HepG2 (cell line): ENCODE measurements around the gene CTRB2. TPM values are rescaled to one million over a fixed set of nuclear protein-coding genes. Genes with fewer than 3 reads are reported as not detected.
A peak's percentile ranks its signal among the peaks of the same experiment; 100 is the strongest.

Experiments used
- ASH2L ChIP-seq: fragments of 300-600, 200-600 bp; sonication (generic); IDR thresholded peaks from 2 replicates; pipeline ENCODE4 v1.7.0; 2017; ENCODE audit warnings: low read depth, mild to moderate bottlenecking, moderate library complexity, mixed read lengths, low read length; ENCODE audit not compliant: insufficient read length
- ATAD3A ChIP-seq: sonication (generic); formaldehyde crosslinking; IDR thresholded peaks from 2 replicates; pipeline ENCODE4 v1.4.0; 2020; ENCODE audit warnings: missing genetic modification reagents
- ATF7-NPFF ChIP-seq: sonication (generic); formaldehyde crosslinking; IDR thresholded peaks from 2 replicates; pipeline ENCODE4 v1.8.1; 2023; ENCODE audit warnings: mild to moderate bottlenecking, low read depth, missing genetic modification reagents, moderate library complexity
- FOXA3 ChIP-seq: IDR thresholded peaks from 2 replicates; pipeline ENCODE4 v1.6.1; 2016; ENCODE audit warnings: missing genetic modification reagents, missing compliant biosample characterization
- HDAC6 ChIP-seq: fragments of 200-600 bp; sonication (generic); IDR thresholded peaks from 2 replicates; pipeline ENCODE4 v1.7.0; 2017; ENCODE audit warnings: mild to moderate bottlenecking, antibody characterized with exemption, low read length, low read depth
- ISX ChIP-seq: sonication (generic); formaldehyde crosslinking; conservative IDR thresholded peaks from 2 replicates; pipeline ENCODE4 v1.5.0; 2020; ENCODE audit warnings: missing genetic modification reagents
- KDM3A ChIP-seq: IDR thresholded peaks from 2 replicates; pipeline ENCODE4 v1.6.1; 2018; ENCODE audit warnings: low read depth, missing compliant biosample characterization
- MBD4 ChIP-seq: IDR thresholded peaks from 2 replicates; pipeline ENCODE4 v1.6.1; 2012; ENCODE audit warnings: low read length, inconsistent platforms, borderline replicate concordance
- MYNN ChIP-seq: sonication (generic); formaldehyde crosslinking; IDR thresholded peaks from 2 replicates; pipeline ENCODE4 v1.4.0; 2020; ENCODE audit warnings: mild to moderate bottlenecking, low read depth, missing genetic modification reagents
- NFKBIZ ChIP-seq: IDR thresholded peaks from 2 replicates; pipeline ENCODE4 v1.6.1; 2018; ENCODE audit warnings: missing genetic modification reagents, missing compliant biosample characterization
- POLR2G ChIP-seq: fragments of 200-400 bp; formaldehyde crosslinking; IDR thresholded peaks from 2 replicates; pipeline ENCODE4 v1.6.1; 2018; ENCODE audit warnings: mild to moderate bottlenecking, low read depth, low read length, moderate library complexity
- ZBTB38 ChIP-seq: sonication (generic); formaldehyde crosslinking; IDR thresholded peaks from 2 replicates; pipeline ENCODE4 v1.5.1; 2020; ENCODE audit warnings: mild to moderate bottlenecking, missing genetic modification reagents
- ZFP1 ChIP-seq: IDR thresholded peaks from 2 replicates; pipeline ENCODE4 v1.6.1; 2016
- ZNF143 ChIP-seq: sonication (generic); formaldehyde crosslinking; IDR thresholded peaks from 2 replicates; pipeline ENCODE4 v1.4.0; 2020; ENCODE audit warnings: missing genetic modification reagents
- ZNF282 ChIP-seq: fragments of 450-650 bp; IDR thresholded peaks from 2 replicates; pipeline ENCODE4 v1.6.1; 2018; ENCODE audit not compliant: partially characterized antibody
- ZNF326 ChIP-seq: sonication (generic); formaldehyde crosslinking; IDR thresholded peaks from 2 replicates; pipeline ENCODE4 v1.4.0; 2020; ENCODE audit warnings: missing genetic modification reagents, borderline replicate concordance
- ZNF337 ChIP-seq: sonication (generic); formaldehyde crosslinking; IDR thresholded peaks from 2 replicates; pipeline ENCODE4 v1.5.1; 2020; ENCODE audit warnings: missing genetic modification reagents, low read depth, mild to moderate bottlenecking, borderline replicate concordance
- ZNF430 ChIP-seq: sonication (generic); formaldehyde crosslinking; IDR thresholded peaks from 2 replicates; pipeline ENCODE4 v1.9.0; 2021; ENCODE audit warnings: mild to moderate bottlenecking, missing genetic modification reagents
- ZNF891 ChIP-seq: sonication (generic); formaldehyde crosslinking; IDR thresholded peaks from 2 replicates; pipeline ENCODE4 v1.5.0; 2020; ENCODE audit warnings: mild to moderate bottlenecking, missing genetic modification reagents
- ZZZ3 ChIP-seq: sonication (generic); formaldehyde crosslinking; IDR thresholded peaks from 2 replicates; pipeline ENCODE4 v1.4.0; 2020; ENCODE audit warnings: missing genetic modification reagents, mild to moderate bottlenecking, borderline replicate concordance
- polyA plus RNA-seq, 8 experiments: library from polyadenylated mRNA; depleted of rRNA in 3 of 8; stranded (reverse) in 7 of 8; unstranded in 1 of 8; fragments of >200 nt; fragmentation: Illumina TruSeq in 4 of 8; extraction: Trizol in 4 of 8; gene quantifications; 2 replicates each; pipeline versions ENCODE4 v1.2.1 to v1.2.3, GENCODE V29; 2011 to 2016; ENCODE audit warnings: low read depth in 4 of 8, missing spikeins in 1 of 8, mixed read lengths in 1 of 8; ENCODE audit not compliant: insufficient read depth in 1 of 8
- total RNA-seq, 5 experiments: library from RNA; depleted of rRNA; stranded (reverse); fragments of >200 nt; fragmentation: Illumina TruSeq; extraction: Trizol; gene quantifications; 2 replicates each; pipeline ENCODE4 v1.2.3, GENCODE V29; 2016; ENCODE audit warnings: low read depth in 1 of 5
- TF ChIP-seq, protein P1 (sequence below): sonication (generic); formaldehyde crosslinking; conservative IDR thresholded peaks from 2 replicates; pipeline ENCODE4 v1.8.0; 2022; ENCODE audit warnings: low read depth, missing genetic modification reagents
- TF ChIP-seq, protein P2 (sequence below): sonication (generic); formaldehyde crosslinking; IDR thresholded peaks from 2 replicates; pipeline ENCODE4 v1.4.0; 2020; ENCODE audit warnings: missing genetic modification reagents
- TF ChIP-seq, protein P3 (sequence below): sonication (generic); formaldehyde crosslinking; IDR thresholded peaks from 2 replicates; pipeline ENCODE4 v1.4.0; 2020; ENCODE audit warnings: mild to moderate bottlenecking, missing genetic modification reagents
- TF ChIP-seq, protein P4 (sequence below): sonication (generic); formaldehyde crosslinking; IDR thresholded peaks from 2 replicates; pipeline ENCODE4 v1.4.0; 2020; ENCODE audit warnings: missing genetic modification reagents

Gene CTRB2
- total and polyA plus RNA-seq, 2 of the 13 experiments (the other 11 are each of a cell fraction or from before 2014, with no cell fraction given), result 0.13 TPM; not detected in 1

DNA sequence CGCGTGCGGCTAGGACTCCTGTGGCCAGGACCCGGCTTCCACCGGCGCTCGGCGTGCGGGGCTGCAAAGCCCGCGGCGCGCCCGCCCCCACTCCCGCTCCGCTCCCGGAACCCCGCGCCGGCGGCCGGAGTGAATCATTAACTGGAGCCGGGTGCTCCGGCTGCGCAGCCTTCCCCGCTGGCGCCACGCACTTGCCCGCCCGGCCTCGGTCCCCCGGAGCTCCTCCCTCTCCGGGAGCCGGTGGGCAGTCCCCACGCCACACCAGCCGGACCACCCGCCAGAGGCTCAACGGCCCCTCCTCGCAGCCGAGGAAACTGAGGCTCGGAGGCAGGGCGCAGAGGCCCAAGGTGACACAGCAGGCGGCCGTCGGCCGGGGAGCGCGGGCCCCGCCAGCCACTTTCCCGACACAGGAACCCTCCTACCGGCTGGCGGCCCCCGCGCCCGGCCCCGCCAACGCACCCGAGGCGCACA is 43.9 kb upstream of the CTRB2 start (continued):
- TF ChIP-seq ZNF143 (CRISPR knock-in tag) (peak; percentile 41; the same call in 1 of the 2 replicates), FOXA3 (CRISPR knock-in tag) (0 out of 2 replicates have a peak, but pooled peaks have one; percentile 15), ZNF326 (peak; percentile 31; the same call in 1 of the 2 replicates), KDM3A (CRISPR knock-in tag) (no peak), ZNF337 (no peak), ZZZ3 (CRISPR knock-in tag) (peak; percentile 59; the same call in 1 of the 2 replicates), MYNN (no peak), HDAC6 (no peak), ZNF891 (CRISPR knock-in tag) (0 out of 2 replicates have a peak, but pooled peaks have one; percentile 58), POLR2G (peak; percentile 69), ZNF282 (no peak), ZBTB38 (CRISPR knock-in tag) (no peak; the same call in 1 of the 2 replicates), ATAD3A (CRISPR knock-in tag) (no peak; the same call in 1 of the 2 replicates), NFKBIZ (no peak), ZFP1 (CRISPR knock-in tag) (no peak), ATF7-NPFF (CRISPR knock-in tag) (no peak; the same call in 1 of the 2 replicates), ASH2L (peak; percentile 55), MBD4 (no peak), ZNF430 (peak; percentile 71; the same call in 1 of the 2 replicates), ISX (CRISPR knock-in tag) (no peak)
- TF ChIP-seq, protein P1, sequence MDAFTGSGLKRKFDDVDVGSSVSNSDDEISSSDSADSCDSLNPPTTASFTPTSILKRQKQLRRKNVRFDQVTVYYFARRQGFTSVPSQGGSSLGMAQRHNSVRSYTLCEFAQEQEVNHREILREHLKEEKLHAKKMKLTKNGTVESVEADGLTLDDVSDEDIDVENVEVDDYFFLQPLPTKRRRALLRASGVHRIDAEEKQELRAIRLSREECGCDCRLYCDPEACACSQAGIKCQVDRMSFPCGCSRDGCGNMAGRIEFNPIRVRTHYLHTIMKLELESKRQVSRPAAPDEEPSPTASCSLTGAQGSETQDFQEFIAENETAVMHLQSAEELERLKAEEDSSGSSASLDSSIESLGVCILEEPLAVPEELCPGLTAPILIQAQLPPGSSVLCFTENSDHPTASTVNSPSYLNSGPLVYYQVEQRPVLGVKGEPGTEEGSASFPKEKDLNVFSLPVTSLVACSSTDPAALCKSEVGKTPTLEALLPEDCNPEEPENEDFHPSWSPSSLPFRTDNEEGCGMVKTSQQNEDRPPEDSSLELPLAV (CRISPR knock-in tag), result no peak
- TF ChIP-seq, protein P2, sequence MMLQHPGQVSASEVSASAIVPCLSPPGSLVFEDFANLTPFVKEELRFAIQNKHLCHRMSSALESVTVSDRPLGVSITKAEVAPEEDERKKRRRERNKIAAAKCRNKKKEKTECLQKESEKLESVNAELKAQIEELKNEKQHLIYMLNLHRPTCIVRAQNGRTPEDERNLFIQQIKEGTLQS, result no peak; the same call in 1 of the 2 replicates
- TF ChIP-seq, protein P3, sequence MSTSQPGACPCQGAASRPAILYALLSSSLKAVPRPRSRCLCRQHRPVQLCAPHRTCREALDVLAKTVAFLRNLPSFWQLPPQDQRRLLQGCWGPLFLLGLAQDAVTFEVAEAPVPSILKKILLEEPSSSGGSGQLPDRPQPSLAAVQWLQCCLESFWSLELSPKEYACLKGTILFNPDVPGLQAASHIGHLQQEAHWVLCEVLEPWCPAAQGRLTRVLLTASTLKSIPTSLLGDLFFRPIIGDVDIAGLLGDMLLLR (CRISPR knock-in tag), result no peak
- TF ChIP-seq, protein P4, sequence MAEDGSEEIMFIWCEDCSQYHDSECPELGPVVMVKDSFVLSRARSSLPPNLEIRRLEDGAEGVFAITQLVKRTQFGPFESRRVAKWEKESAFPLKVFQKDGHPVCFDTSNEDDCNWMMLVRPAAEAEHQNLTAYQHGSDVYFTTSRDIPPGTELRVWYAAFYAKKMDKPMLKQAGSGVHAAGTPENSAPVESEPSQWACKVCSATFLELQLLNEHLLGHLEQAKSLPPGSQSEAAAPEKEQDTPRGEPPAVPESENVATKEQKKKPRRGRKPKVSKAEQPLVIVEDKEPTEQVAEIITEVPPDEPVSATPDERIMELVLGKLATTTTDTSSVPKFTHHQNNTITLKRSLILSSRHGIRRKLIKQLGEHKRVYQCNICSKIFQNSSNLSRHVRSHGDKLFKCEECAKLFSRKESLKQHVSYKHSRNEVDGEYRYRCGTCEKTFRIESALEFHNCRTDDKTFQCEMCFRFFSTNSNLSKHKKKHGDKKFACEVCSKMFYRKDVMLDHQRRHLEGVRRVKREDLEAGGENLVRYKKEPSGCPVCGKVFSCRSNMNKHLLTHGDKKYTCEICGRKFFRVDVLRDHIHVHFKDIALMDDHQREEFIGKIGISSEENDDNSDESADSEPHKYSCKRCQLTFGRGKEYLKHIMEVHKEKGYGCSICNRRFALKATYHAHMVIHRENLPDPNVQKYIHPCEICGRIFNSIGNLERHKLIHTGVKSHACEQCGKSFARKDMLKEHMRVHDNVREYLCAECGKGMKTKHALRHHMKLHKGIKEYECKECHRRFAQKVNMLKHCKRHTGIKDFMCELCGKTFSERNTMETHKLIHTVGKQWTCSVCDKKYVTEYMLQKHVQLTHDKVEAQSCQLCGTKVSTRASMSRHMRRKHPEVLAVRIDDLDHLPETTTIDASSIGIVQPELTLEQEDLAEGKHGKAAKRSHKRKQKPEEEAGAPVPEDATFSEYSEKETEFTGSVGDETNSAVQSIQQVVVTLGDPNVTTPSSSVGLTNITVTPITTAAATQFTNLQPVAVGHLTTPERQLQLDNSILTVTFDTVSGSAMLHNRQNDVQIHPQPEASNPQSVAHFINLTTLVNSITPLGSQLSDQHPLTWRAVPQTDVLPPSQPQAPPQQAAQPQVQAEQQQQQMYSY (CRISPR knock-in tag), result peak; percentile 48
